GM20000 (cell line): ENCODE measurements around the gene PPP1R9B.

Source experiments
- DNase-seq: peaks from one replicate; pipeline ENCODE4 v3.0.0; 2012; ENCODE audit warnings: low spot score
- CTCF ChIP-seq: IDR thresholded peaks from 2 replicates; pipeline ENCODE4 v1.5.1; 2012; ENCODE audit warnings: mild to moderate bottlenecking, control low read depth; ENCODE audit errors: extremely low read depth, missing control alignments

Gene PPP1R9B

GRCh38 chr17:50185631-50186471 lies 35.4 kb upstream of the PPP1R9B start:
- no peak for TF ChIP-seq CTCF
- DNase-seq, result no peak

GRCh38 chr17:50184611-50185398 lies 34.3 kb upstream of the PPP1R9B start:
- no peak for TF ChIP-seq CTCF
- DNase-seq, result peak; percentile 53

- no peak for DNase-seq
- no peak for TF ChIP-seq CTCF
Observed at GRCh38 chr17:50184064-50184463, 33.6 kb upstream of the PPP1R9B start.

- no peak for TF ChIP-seq CTCF
- no peak for DNase-seq
Observed at GRCh38 chr17:50183421-50183994, 33.0 kb upstream of the PPP1R9B start.

- no peak for DNase-seq
- TF ChIP-seq CTCF, result no peak
Observed at GRCh38 chr17:50182783-50183420, 32.4 kb upstream of the PPP1R9B start.

- DNase-seq, result no peak
- TF ChIP-seq CTCF, result no peak
Observed at GRCh38 chr17:50181591-50182560, 31.4 kb upstream of the PPP1R9B start.
